Hematopoietic multipotent progenitor cell treated with erythropoietin and hydrocortisone succinate and interleukin-3 and kit ligand, for 4 days (in vitro differentiated cells): ENCODE measurements around the gene EI24.
"Not testable (repeated sequence)": the region's sequence is repeated elsewhere in the genome, so short reads cannot be mapped to it uniquely, and the experiment has no call there.

Experiments
- DNase-seq: peaks from one replicate; pipeline ENCODE4 v3.0.0-alpha.2; 2015

EI24 gene

GRCh38 chr11:125568970-125569914 is at the start of gene EI24:
Gene EI24 (plus strand): TSS chr11:125569477. CDS start chr11:125572528, 3,051 bp downstream.
- peak; percentile 97 for DNase-seq

- no peak for DNase-seq
Measured at GRCh38 chr11:125519860-125520834, 49.1 kb upstream of the EI24 start.

GRCh38 chr11:125525303-125525702 is 44.0 kb upstream of the EI24 start:
- peak; percentile 16 for DNase-seq

- DNase-seq = peak; percentile 51
Measured at GRCh38 chr11:125532668-125533067, 36.6 kb upstream of the EI24 start.

- DNase-seq = no peak
Measured at GRCh38 chr11:125535585-125535984, 33.7 kb upstream of the EI24 start.

- not testable (repeated sequence) for DNase-seq
Measured at GRCh38 chr11:125536834-125537233, 32.4 kb upstream of the EI24 start.

- no peak for DNase-seq
Measured at GRCh38 chr11:125542709-125543108, 26.6 kb upstream of the EI24 start.

- no peak for DNase-seq
Measured at GRCh38 chr11:125550780-125551179, 18.5 kb upstream of the EI24 start.

GRCh38 chr11:125551835-125552342 is 17.4 kb upstream of the EI24 start:
- DNase-seq = no peak

- DNase-seq = no peak
Measured at GRCh38 chr11:125552927-125553326, 16.4 kb upstream of the EI24 start.

- no peak for DNase-seq
Measured at GRCh38 chr11:125553357-125553756, 15.9 kb upstream of the EI24 start.

- DNase-seq = no peak
Measured at GRCh38 chr11:125554038-125554437, 15.2 kb upstream of the EI24 start.

GRCh38 chr11:125559888-125560287 is 9.4 kb upstream of the EI24 start:
- DNase-seq = no peak

- DNase-seq = no peak
Measured at GRCh38 chr11:125561924-125562323, 7.4 kb upstream of the EI24 start.

- no peak for DNase-seq
Measured at GRCh38 chr11:125562430-125562829, 6.8 kb upstream of the EI24 start.

GRCh38 chr11:125564357-125564756 is 4.9 kb upstream of the EI24 start:
- no peak for DNase-seq

- no peak for DNase-seq
Measured at GRCh38 chr11:125566235-125566634, 3.0 kb upstream of the EI24 start.

GRCh38 chr11:125569915-125570621 is 791 bp downstream of the EI24 start:
- peak; percentile 28 for DNase-seq

GRCh38 chr11:125570952-125571351 is 1.7 kb downstream of the EI24 start:
- no peak for DNase-seq

- no peak for DNase-seq
Measured at GRCh38 chr11:125572916-125573315, 3.6 kb downstream of the EI24 start.

GRCh38 chr11:125577181-125577580 is 7.9 kb downstream of the EI24 start:
- DNase-seq = not testable (repeated sequence)

- no peak for DNase-seq
Measured at GRCh38 chr11:125578783-125579182, 9.5 kb downstream of the EI24 start.
